Stimulated activated CD4-positive, alpha-beta T cell treated with anti-CD3 and anti-CD28 coated beads, Interleukin-12 subunit alpha, Interleukin-12 subunit beta, amount 100 ng/mL, for 24 hours (primary cell): Measurements from ENCODE around the gene PER2.

Experiments
- DNase-seq, 2 experiments: peaks; one replicate each; pipeline ENCODE4 v3.0.0-alpha.2; 2020; ENCODE audit warnings: low read depth in 2 of 2

The PER2 gene

GRCh38 chr2:238267341-238267710 lies 21.1 kb downstream of the PER2 start:
- DNase-seq: no peak

GRCh38 chr2:238265605-238266004 lies 22.8 kb downstream of the PER2 start:
- DNase-seq: no peak

- DNase-seq: no peak
These were observed 24.3 kb downstream of the PER2 start for GRCh38 chr2:238264072-238264460.

GRCh38 chr2:238263204-238264071 lies 25.0 kb downstream of the PER2 start:
- peak; percentile 43 to 65 for DNase-seq

- DNase-seq: no peak
These were observed 25.8 kb downstream of the PER2 start for GRCh38 chr2:238262496-238263122.

GRCh38 chr2:238261718-238262375 lies 26.6 kb downstream of the PER2 start:
- DNase-seq: no peak

- no peak for DNase-seq
These were observed 27.5 kb downstream of the PER2 start for GRCh38 chr2:238260883-238261282.

GRCh38 chr2:238259061-238260020 lies 29.1 kb downstream of the PER2 start:
- no peak for DNase-seq

GRCh38 chr2:238257786-238258700 lies 30.4 kb downstream of the PER2 start:
- no peak for DNase-seq

- peak; percentile 32 to 64 for DNase-seq
These were observed 31.8 kb downstream of the PER2 start for GRCh38 chr2:238256594-238257104.

GRCh38 chr2:238256111-238256510 lies 32.3 kb downstream of the PER2 start:
- no peak for DNase-seq

GRCh38 chr2:238255636-238256035 lies 32.8 kb downstream of the PER2 start:
- DNase-seq: no peak

GRCh38 chr2:238255151-238255551 lies 33.3 kb downstream of the PER2 start:
- DNase-seq: no peak

GRCh38 chr2:238254095-238254723 lies 34.2 kb downstream of the PER2 start:
- DNase-seq: no peak

GRCh38 chr2:238252766-238253630 lies 35.4 kb downstream of the PER2 start:
- no peak for DNase-seq

GRCh38 chr2:238251986-238252385 lies 36.4 kb downstream of the PER2 start:
- DNase-seq: no peak

GRCh38 chr2:238251331-238251730 lies 37.1 kb downstream of the PER2 start:
- DNase-seq: no peak

- DNase-seq: no peak
These were observed 37.5 kb downstream of the PER2 start for GRCh38 chr2:238250896-238251295.
